ENCODE results near the gene PICK1.

DNA sequence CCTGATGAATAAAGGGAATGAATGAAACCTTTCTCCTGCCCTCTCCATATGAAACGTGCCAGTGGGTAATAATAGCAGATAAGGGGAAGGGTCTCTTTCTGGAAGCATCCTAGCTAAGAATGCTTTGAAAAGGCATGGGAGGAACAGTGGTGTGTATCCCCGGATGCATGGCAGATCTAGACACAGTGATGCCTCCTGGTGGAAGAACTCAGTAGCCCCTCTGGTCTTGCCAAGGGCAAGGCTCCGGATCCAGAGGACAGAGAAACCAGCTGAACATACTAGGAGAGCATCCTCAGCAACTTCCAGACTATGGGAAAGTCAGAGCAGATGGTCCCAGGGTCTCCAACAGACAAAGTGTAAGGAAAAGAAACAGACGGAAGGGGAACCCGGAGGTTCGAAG is 46.9 kb downstream of the PICK1 start:
- TF ChIP-seq CTCF (IDR thresholded peaks at IDR 0.05), result no peak
- TF ChIP-seq POLR2A (IDR thresholded peaks at IDR 0.05), result no peak
